ENCODE measurements around the gene ATP7A. TPM values are rescaled to one million over a fixed set of nuclear protein-coding genes. Genes with fewer than 3 reads are reported as not detected.

Gene ATP7A
- total RNA-seq, 2 experiments from 2014 or later, result 4.7 to 7.2 TPM

DNA sequence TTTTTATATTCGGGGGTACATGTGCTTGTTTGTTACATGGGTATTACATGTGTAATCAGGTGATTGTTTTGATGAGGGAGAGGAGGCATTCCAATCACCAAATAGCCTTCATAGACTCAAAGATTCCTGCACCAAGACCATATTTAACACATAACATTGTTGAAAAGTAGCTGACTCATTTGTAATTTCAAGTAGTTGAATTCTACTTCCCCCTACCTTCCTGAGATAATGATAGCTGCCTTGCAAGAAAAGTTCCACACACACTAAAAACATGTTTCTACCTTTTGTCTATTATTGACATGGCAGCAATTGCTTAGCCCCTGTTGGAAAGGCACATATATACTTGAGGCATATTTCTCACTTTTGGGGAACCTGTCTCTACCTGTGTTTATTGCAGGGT is 42.8 kb downstream of the ATP7A start:
- BruUV-seq (replicated peaks), result no TSS peak
- Histone ChIP-seq H3K4me2 (ENCODE audit: low read length) (no peak overlapping the region), H3K79me2 (ENCODE audit: insufficient read depth, low read depth, low read length) (no peaks in the 10 kb centered on the region), H3K4me3 (ENCODE audit: low read depth, low read length, poor library complexity, severe bottlenecking) (no peak overlapping the region), H3K9me2 (ENCODE audit: insufficient read depth, low read length) (no peaks in the 10 kb centered on the region), H3K27ac (ENCODE audit: low read depth, low read length, poor library complexity, severe bottlenecking) (no peak overlapping the region), H2AFZ (ENCODE audit: low read length) (no peak overlapping the region), H4K20me1 (ENCODE audit: insufficient read depth, low read length) (no peaks in the 10 kb centered on the region), H3K4me1 (ENCODE audit: insufficient read depth, low read length, poor library complexity, severe bottlenecking) (no peaks in the 10 kb centered on the region), H3K9me3 (ENCODE audit: low read length) (no peaks in the 10 kb centered on the region), H3K36me3 (ENCODE audit: insufficient read depth, low read length) (no peaks in the 10 kb centered on the region)
- intact Hi-C loops (cut with micrococcal nuclease; ENCODE audit: unreplicated experiment), result no loop called here
- ChIA-PET CTCF (ENCODE audit: unreplicated experiment) (no interaction called here), POLR2A (interaction anchor here (0.6 kb wide), 2 partner anchors 21 to 284 kb away, joined by 3 to 4 read pairs; no protein-coding TSS in a partner anchor)
- no peak for DNase-seq (ENCODE audit: low spot score)
- TF ChIP-seq, protein P1, sequence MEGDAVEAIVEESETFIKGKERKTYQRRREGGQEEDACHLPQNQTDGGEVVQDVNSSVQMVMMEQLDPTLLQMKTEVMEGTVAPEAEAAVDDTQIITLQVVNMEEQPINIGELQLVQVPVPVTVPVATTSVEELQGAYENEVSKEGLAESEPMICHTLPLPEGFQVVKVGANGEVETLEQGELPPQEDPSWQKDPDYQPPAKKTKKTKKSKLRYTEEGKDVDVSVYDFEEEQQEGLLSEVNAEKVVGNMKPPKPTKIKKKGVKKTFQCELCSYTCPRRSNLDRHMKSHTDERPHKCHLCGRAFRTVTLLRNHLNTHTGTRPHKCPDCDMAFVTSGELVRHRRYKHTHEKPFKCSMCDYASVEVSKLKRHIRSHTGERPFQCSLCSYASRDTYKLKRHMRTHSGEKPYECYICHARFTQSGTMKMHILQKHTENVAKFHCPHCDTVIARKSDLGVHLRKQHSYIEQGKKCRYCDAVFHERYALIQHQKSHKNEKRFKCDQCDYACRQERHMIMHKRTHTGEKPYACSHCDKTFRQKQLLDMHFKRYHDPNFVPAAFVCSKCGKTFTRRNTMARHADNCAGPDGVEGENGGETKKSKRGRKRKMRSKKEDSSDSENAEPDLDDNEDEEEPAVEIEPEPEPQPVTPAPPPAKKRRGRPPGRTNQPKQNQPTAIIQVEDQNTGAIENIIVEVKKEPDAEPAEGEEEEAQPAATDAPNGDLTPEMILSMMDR (conservative IDR thresholded peaks at IDR 0.05; ENCODE audit: low read length), result no peak
- no peak for TF ChIP-seq EZH2phosphoT487 (IDR thresholded peaks at IDR 0.05; ENCODE audit: borderline replicate concordance, low read depth, low read length)

DNA sequence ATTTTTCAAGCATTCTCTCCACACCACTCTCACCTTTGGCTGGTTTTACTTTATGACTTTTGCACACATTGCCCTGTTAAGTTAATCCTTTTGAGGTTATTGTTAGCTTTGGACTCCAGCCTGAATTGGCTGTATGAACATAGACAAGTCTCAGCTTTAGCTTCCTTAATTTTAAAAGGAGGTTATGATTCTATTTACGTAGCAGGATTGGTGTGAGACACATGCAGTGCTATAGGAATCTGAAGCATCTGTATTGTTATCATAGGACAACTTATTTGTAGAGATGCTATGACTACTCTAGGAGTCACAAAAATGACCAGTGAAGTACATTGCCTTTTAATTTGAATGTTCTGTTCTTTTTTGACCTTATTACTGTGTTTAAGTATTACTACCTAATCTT is 43.2 kb downstream of the ATP7A start:
- Histone ChIP-seq H4K20me1 (ENCODE audit: insufficient read depth, low read length) (no peaks in the 10 kb centered on the region), H3K36me3 (ENCODE audit: insufficient read depth, low read length) (no peaks in the 10 kb centered on the region), H3K4me1 (ENCODE audit: insufficient read depth, low read length, poor library complexity, severe bottlenecking) (no peaks in the 10 kb centered on the region), H3K4me2 (ENCODE audit: low read length) (no peak overlapping the region), H3K79me2 (ENCODE audit: insufficient read depth, low read depth, low read length) (no peaks in the 10 kb centered on the region), H3K9me2 (ENCODE audit: insufficient read depth, low read length) (no peaks in the 10 kb centered on the region), H2AFZ (ENCODE audit: low read length) (no peak overlapping the region), H3K9me3 (ENCODE audit: low read length) (no peaks in the 10 kb centered on the region), H3K4me3 (ENCODE audit: low read depth, low read length, poor library complexity, severe bottlenecking) (no peak overlapping the region), H3K27ac (ENCODE audit: low read depth, low read length, poor library complexity, severe bottlenecking) (no peak overlapping the region)
- no TSS peak for BruUV-seq (replicated peaks)
- ChIA-PET POLR2A (interaction anchor here (0.6 kb wide), 1 partner anchor 20 kb away, joined by 3 read pairs; no protein-coding TSS in a partner anchor), CTCF (ENCODE audit: unreplicated experiment) (no interaction called here)
- DNase-seq (ENCODE audit: low spot score), result no peak
- no peak for TF ChIP-seq EZH2phosphoT487 (IDR thresholded peaks at IDR 0.05; ENCODE audit: borderline replicate concordance, low read depth, low read length)
- TF ChIP-seq, protein P1 (conservative IDR thresholded peaks at IDR 0.05; ENCODE audit: low read length), result no peak
- intact Hi-C loops (cut with micrococcal nuclease; ENCODE audit: unreplicated experiment), result no loop called here

DNA sequence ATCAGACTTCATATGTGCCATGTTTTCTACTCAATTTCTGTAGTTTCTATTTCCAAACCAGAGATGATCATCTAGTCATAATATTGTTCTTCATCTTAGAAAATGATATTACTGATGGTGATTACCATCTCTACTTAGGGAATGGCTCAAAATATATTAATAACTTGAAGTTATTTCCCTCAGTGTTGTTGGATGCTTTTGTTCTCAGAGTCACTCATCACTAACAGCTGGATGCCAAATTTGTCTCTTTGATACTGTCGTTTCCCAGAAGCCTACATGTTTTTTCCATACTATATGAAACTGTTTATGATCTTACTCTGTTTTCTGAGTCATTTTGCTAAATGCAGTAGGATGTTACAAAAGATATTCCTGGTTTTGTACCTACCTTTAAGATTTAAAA is 50.1 kb downstream of the ATP7A start:
- Histone ChIP-seq H3K4me3 (ENCODE audit: low read depth, low read length, poor library complexity, severe bottlenecking) (no peak overlapping the region), H3K4me2 (ENCODE audit: low read length) (no peak overlapping the region), H3K9me2 (ENCODE audit: insufficient read depth, low read length) (no peaks in the 10 kb centered on the region), H3K36me3 (ENCODE audit: insufficient read depth, low read length) (no peaks in the 10 kb centered on the region), H2AFZ (ENCODE audit: low read length) (no peak overlapping the region), H3K4me1 (ENCODE audit: insufficient read depth, low read length, poor library complexity, severe bottlenecking) (no peaks in the 10 kb centered on the region), H3K9me3 (ENCODE audit: low read length) (no peaks in the 10 kb centered on the region), H3K79me2 (ENCODE audit: insufficient read depth, low read depth, low read length) (no peaks in the 10 kb centered on the region), H3K27ac (ENCODE audit: low read depth, low read length, poor library complexity, severe bottlenecking) (no peak overlapping the region), H4K20me1 (ENCODE audit: insufficient read depth, low read length) (no peaks in the 10 kb centered on the region)
- ChIA-PET POLR2A (no interaction called here), CTCF (ENCODE audit: unreplicated experiment) (no interaction called here)
- DNase-seq (ENCODE audit: low spot score), result no peak
- no peak for TF ChIP-seq EZH2phosphoT487 (IDR thresholded peaks at IDR 0.05; ENCODE audit: borderline replicate concordance, low read depth, low read length)
- TF ChIP-seq, protein P1 (conservative IDR thresholded peaks at IDR 0.05; ENCODE audit: low read length), result no peak
- intact Hi-C loops (cut with micrococcal nuclease; ENCODE audit: unreplicated experiment), result no loop called here
- no TSS peak for BruUV-seq (replicated peaks)
